Measurements from ENCODE around the gene PARVG. TPM values are rescaled to one million over a fixed set of nuclear protein-coding genes. Genes with fewer than 3 reads are reported as not detected.
A peak's percentile ranks its signal among the peaks of the same experiment; 100 is the strongest.

PARVG gene
- total and polyA plus RNA-seq, 9 of the 15 experiments (the other 6 are each of a cell fraction or from before 2014, with no cell fraction given): 0.35 TPM; not detected in 8

DNA sequence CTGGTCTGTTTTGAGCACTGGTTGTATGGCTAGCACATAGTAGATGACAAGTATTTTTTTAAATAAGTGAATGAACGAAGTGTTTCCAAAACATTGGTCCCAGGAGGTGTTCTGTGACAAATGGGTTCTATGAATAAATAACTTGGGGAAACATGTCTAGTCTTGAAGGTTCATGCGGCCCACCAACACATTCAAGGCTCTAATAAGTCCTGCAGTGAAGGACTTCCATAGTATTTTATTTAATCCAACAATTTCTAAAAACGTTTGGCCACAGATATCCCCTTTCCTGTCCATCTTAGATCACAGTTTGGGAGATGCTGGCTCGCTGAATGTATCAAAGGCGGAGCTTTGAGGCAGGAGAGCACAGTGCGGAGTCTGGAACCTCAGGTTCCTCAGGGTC is 22.5 kb downstream of the PARVG start:
- ChIA-PET CTCF (ENCODE audit: low intra/inter-chr PET ratio) (no interaction called here), POLR2A (no interaction called here)
- no peaks in the 10 kb centered on the region for H3K9me1 ChIP-seq (ENCODE audit: control insufficient read depth, insufficient read depth, low read length)
- H3K79me2 ChIP-seq (ENCODE audit: control insufficient read depth, insufficient read depth, low read length): no peaks in the 10 kb centered on the region
- no peak overlapping the region for H3K4me3 ChIP-seq
- H4K20me1 ChIP-seq (replicated peaks; ENCODE audit: control insufficient read depth, insufficient read depth, low read length): no peaks in the 10 kb centered on the region; the same call in 1 of the 2 replicates
- TF ChIP-seq, protein P1, sequence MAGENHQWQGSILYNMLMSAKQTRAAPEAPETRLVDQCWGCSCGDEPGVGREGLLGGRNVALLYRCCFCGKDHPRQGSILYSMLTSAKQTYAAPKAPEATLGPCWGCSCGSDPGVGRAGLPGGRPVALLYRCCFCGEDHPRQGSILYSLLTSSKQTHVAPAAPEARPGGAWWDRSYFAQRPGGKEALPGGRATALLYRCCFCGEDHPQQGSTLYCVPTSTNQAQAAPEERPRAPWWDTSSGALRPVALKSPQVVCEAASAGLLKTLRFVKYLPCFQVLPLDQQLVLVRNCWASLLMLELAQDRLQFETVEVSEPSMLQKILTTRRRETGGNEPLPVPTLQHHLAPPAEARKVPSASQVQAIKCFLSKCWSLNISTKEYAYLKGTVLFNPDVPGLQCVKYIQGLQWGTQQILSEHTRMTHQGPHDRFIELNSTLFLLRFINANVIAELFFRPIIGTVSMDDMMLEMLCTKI (IDR thresholded peaks at IDR 0.05; ENCODE audit: partially characterized antibody): no peak
- 0 out of 2 replicates have a peak, but pooled peaks have one; percentile 51 for TF ChIP-seq ZNF239 (CRISPR knock-in tag; IDR thresholded peaks at IDR 0.05)
- FAIRE-seq (no peak), DNase-seq (ENCODE audit: extremely low read depth in 1 of 4, low spot score in 3 of 4) (no peak), ATAC-seq (no peak)
- H3K36me3 ChIP-seq (ENCODE audit: control insufficient read depth, insufficient read depth, low read length): no peaks in the 10 kb centered on the region
- no peaks in the 10 kb centered on the region for H3K9me3 ChIP-seq (replicated peaks; ENCODE audit: control insufficient read depth, insufficient read depth, low read depth, low read length)
- H2AFZ ChIP-seq (ENCODE audit: low read depth, low read length): no peak overlapping the region
- no peak overlapping the region for H3K9ac ChIP-seq (ENCODE audit: insufficient read depth in 1 of 2, low read depth in 2 of 2, low read length in 2 of 2)
- H3K27me3 ChIP-seq (ENCODE audit: control insufficient read depth in 2 of 2, insufficient read depth in 2 of 2, low read length in 2 of 2): peaks cover 3 to 33% of the 10 kb centered on the region in 2 experiments; a peak in 3 of 5 replicates
- H3K4me2 ChIP-seq (ENCODE audit: insufficient read depth, low read length): no peak overlapping the region
- WGBS (ENCODE audit: insufficient coverage, low coverage, missing lambda C conversion rate): 1% methylated on average over 5 of the region's 6 CpGs
- H3K4me1 ChIP-seq (replicated peaks in 1 of 2; ENCODE audit: control insufficient read depth in 2 of 2, insufficient read depth in 2 of 2, low read length in 2 of 2): peaks cover 0 to 5% of the 10 kb centered on the region in 2 experiments; a peak in 1 of 5 replicates
- no peak overlapping the region for H3K27ac ChIP-seq (ENCODE audit: extremely low read depth, low read depth, low read length)
- intact Hi-C loops (cut with micrococcal nuclease) (no loop called here), in situ Hi-C loops (cut with MboI) (no loop called here)
- BruUV-seq (replicated peaks): no TSS peak

DNA sequence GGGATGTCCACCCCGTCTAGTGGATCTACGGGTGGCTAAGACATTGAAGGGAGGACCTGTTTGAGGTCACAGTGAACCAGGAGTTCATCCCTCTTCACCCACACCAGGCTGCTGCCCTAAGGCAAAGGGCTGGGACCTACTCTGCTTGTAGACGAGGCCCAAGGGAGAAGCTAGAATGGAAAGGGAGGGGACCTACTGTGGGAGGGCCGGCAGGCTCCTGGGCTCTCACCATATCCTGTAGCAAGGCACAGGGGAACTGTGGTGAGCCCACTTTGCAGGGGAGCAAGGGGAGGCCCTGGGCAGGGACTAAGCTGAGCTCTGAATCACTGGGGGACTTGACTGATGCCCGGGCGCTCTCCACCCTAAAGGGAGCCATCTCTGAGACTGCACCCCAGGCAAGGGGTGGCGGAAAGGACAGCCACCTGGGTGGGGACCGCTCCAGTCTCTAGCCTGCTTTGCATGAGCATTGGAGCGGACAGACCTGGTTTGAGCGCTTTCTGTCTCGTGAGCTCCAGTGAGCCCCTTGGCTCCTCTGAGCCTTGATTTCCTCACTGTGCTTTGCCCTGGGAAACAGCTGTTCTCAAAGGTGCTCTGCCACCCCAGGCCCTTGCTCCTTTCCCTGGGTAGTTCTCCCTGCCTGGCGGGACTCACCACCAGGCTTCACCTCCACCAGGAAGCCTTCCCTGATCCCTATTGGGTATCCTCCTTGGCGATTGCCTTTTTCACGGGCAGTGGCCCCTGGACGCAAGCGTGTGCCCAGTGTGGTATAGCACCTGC is 24.2 kb downstream of the PARVG start:
- BruUV-seq (replicated peaks): no TSS peak
- ChIA-PET POLR2A (interaction anchor here (0.8 kb wide), 1 partner anchor 970 kb away, joined by 3 read pairs; no protein-coding TSS in a partner anchor), CTCF (ENCODE audit: low intra/inter-chr PET ratio) (no interaction called here)
- Histone ChIP-seq H3K9ac (ENCODE audit: insufficient read depth in 1 of 2, low read depth in 2 of 2, low read length in 2 of 2) (no peak overlapping the region), H3K27me3 (ENCODE audit: control insufficient read depth in 2 of 2, insufficient read depth in 2 of 2, low read length in 2 of 2) (peaks cover 3 to 33% of the 10 kb centered on the region in 2 experiments; a peak in 3 of 5 replicates), H3K79me2 (ENCODE audit: control insufficient read depth, insufficient read depth, low read length) (no peaks in the 10 kb centered on the region), H3K9me3 (replicated peaks; ENCODE audit: control insufficient read depth, insufficient read depth, low read depth, low read length) (no peaks in the 10 kb centered on the region), H3K9me1 (ENCODE audit: control insufficient read depth, insufficient read depth, low read length) (no peaks in the 10 kb centered on the region), H3K4me3 (no peak overlapping the region), H2AFZ (ENCODE audit: low read depth, low read length) (no peak overlapping the region), H3K36me3 (ENCODE audit: control insufficient read depth, insufficient read depth, low read length) (no peaks in the 10 kb centered on the region), H3K4me2 (ENCODE audit: insufficient read depth, low read length) (no peak overlapping the region), H4K20me1 (replicated peaks; ENCODE audit: control insufficient read depth, insufficient read depth, low read length) (no peaks in the 10 kb centered on the region), H3K4me1 (replicated peaks in 1 of 2; ENCODE audit: control insufficient read depth in 2 of 2, insufficient read depth in 2 of 2, low read length in 2 of 2) (peaks cover 0 to 5% of the 10 kb centered on the region in 2 experiments; a peak in 1 of 5 replicates), H3K27ac (ENCODE audit: extremely low read depth, low read depth, low read length) (no peak overlapping the region)
- DNase-seq (ENCODE audit: extremely low read depth in 1 of 4, low spot score in 3 of 4) (no peak), ATAC-seq (no peak), FAIRE-seq (no peak)
- WGBS (ENCODE audit: insufficient coverage, low coverage, missing lambda C conversion rate): 0% methylated on average over 13 of the region's 16 CpGs
- in situ Hi-C loops (cut with MboI): no loop called here
- intact Hi-C loops (cut with micrococcal nuclease): no loop called here
- no peak for TF ChIP-seq CBX5 (IDR thresholded peaks at IDR 0.05; ENCODE audit: borderline replicate concordance, low read depth)
- TF ChIP-seq, protein P2, sequence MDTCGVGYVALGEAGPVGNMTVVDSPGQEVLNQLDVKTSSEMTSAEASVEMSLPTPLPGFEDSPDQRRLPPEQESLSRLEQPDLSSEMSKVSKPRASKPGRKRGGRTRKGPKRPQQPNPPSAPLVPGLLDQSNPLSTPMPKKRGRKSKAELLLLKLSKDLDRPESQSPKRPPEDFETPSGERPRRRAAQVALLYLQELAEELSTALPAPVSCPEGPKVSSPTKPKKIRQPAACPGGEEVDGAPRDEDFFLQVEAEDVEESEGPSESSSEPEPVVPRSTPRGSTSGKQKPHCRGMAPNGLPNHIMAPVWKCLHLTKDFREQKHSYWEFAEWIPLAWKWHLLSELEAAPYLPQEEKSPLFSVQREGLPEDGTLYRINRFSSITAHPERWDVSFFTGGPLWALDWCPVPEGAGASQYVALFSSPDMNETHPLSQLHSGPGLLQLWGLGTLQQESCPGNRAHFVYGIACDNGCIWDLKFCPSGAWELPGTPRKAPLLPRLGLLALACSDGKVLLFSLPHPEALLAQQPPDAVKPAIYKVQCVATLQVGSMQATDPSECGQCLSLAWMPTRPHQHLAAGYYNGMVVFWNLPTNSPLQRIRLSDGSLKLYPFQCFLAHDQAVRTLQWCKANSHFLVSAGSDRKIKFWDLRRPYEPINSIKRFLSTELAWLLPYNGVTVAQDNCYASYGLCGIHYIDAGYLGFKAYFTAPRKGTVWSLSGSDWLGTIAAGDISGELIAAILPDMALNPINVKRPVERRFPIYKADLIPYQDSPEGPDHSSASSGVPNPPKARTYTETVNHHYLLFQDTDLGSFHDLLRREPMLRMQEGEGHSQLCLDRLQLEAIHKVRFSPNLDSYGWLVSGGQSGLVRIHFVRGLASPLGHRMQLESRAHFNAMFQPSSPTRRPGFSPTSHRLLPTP (IDR thresholded peaks at IDR 0.05; ENCODE audit: borderline replicate concordance, extremely low read depth, insufficient read length): no peak
- TF ChIP-seq PHF20 (IDR thresholded peaks at IDR 0.05; ENCODE audit: partially characterized antibody): no peak
- TF ChIP-seq TAF7 (tag; IDR thresholded peaks at IDR 0.05): no peak
- TF ChIP-seq, protein P3, sequence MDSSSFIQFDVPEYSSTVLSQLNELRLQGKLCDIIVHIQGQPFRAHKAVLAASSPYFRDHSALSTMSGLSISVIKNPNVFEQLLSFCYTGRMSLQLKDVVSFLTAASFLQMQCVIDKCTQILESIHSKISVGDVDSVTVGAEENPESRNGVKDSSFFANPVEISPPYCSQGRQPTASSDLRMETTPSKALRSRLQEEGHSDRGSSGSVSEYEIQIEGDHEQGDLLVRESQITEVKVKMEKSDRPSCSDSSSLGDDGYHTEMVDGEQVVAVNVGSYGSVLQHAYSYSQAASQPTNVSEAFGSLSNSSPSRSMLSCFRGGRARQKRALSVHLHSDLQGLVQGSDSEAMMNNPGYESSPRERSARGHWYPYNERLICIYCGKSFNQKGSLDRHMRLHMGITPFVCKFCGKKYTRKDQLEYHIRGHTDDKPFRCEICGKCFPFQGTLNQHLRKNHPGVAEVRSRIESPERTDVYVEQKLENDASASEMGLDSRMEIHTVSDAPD (CRISPR knock-in tag; IDR thresholded peaks at IDR 0.05): no peak
- TF ChIP-seq BACH1 (tag; IDR thresholded peaks at IDR 0.05): no peak
- no peak for TF ChIP-seq EZH2 (IDR thresholded peaks at IDR 0.05; ENCODE audit: borderline replicate concordance, low read depth, low read length)

All from K562 (cell line).